ENCODE measurements around the gene GPR26.

Gene GPR26, protein sequence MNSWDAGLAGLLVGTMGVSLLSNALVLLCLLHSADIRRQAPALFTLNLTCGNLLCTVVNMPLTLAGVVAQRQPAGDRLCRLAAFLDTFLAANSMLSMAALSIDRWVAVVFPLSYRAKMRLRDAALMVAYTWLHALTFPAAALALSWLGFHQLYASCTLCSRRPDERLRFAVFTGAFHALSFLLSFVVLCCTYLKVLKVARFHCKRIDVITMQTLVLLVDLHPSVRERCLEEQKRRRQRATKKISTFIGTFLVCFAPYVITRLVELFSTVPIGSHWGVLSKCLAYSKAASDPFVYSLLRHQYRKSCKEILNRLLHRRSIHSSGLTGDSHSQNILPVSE

DNA sequence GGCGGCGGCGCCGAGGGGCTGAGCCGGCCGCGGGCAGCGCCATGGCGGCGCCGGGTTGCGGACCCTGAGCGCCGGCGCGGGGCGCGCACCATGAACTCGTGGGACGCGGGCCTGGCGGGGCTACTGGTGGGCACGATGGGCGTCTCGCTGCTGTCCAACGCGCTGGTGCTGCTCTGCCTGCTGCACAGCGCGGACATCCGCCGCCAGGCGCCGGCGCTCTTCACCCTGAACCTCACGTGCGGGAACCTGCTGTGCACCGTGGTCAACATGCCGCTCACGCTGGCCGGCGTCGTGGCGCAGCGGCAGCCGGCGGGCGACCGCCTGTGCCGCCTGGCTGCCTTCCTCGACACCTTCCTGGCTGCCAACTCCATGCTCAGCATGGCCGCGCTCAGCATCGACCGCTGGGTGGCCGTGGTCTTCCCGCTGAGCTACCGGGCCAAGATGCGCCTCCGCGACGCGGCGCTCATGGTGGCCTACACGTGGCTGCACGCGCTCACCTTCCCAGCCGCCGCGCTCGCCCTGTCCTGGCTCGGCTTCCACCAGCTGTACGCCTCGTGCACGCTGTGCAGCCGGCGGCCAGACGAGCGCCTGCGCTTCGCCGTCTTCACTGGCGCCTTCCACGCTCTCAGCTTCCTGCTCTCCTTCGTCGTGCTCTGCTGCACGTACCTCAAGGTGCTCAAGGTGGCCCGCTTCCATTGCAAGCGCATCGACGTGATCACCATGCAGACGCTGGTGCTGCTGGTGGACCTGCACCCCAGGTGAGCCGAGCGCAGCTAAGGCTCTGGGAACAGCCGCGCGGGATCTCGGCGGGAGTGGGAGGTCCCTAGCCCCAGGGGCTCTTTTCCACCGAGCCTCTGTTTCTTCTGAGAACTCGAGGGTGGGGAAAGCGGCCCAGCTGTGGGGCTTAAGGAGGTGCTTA, at the start of gene GPR26:
TSS of gene GPR26 (plus strand) at position 38 of the 919 bp plus-strand sequence. CDS start at position 91, 53 bp downstream.
- no peak for DNase-seq

DNA sequence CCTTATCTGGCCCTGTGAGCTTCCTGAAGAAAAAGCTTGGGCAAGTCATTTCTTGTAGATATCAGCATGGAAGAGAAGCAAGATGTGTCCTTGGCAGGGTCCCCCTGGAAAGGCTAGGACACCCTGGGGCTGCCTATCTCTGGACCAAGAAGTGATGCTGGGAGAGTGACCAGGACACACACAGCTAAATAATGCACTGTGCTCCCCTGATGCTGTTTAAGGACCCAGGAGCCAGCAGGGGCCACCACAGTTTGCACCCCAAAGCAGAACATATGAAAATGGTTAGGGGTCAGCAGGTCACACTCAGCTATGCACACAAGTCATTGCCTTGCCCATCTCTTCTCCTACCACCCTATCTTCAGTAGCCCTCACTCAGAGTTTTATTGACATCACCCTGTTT, 47.9 kb upstream of the GPR26 start:
- no peak for DNase-seq

DNA sequence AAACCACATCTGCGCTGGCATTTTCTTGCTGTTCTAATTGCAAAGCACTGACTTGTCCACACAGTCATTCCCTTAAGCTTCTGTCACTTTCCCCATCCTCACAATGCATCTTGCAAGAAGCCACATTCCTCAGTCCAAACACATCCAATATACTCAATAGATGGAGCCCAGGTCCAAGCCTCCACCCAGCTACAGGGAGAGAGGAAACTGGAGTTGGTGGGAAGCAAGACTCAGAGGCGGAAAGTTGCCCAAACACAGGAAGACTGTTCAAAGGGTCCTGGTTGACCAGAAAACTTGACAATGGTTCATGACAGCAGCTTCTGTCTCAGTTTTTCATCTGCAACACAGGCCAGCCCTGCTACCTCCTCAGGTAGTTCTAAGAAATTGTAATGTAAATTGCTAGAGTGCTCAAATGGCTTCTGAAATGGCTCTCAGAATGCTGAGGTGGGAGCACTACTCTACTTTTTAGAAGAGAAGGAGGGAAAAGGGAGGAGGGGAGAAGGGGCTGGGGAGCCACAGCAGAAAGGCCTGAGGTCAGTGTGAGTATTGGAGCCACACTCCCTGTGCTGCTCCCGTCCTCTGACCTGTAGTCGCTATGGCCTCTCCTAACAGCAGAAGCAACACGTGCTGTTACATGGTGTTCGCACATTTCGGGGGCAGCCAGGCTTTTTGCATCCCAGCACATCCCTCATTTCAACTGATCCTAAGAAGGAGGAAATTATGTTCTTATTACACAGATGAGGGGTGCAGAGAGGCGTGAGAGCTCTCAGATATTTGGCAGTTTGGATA, 46.9 kb upstream of the GPR26 start:
- DNase-seq = no peak

DNA sequence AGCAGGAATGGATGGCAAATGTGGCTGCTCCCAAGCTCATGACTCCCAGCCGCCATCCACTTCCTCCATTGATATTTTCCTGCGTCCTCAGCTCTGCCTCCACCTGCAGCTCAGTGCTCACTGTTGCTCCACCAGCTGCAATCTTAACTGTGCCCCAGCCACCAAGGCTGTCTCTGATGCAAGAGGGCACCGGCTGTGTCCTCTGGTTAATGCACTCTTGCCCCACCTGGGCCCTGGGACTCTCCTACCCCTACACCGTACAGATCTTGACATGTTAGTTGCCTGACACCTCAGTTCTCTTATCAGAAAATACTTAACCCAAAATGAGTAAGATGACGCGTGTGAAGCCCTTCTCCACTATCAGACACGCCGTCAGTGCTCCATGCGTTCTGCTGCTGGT, 45.5 kb upstream of the GPR26 start:
- DNase-seq = no peak

DNA sequence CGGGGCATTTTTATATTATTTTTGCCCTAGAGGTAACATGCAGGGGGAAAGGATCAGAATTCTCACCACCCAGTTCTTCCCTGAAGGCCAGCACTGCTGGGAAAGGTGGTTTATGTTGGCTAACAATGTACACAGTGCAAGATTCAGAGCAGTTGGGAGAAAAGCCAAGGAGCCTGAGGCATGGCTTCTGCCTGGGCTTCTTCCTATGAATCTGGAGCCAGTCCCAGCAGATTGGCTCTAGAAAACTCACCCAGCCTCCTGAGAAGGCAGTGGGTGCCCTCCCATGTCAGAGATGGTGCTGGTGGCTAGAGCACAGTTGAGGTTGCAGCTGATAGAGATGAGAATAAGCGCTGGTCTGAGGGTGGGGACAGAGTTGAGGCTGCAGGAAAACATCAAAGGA, 44.7 kb upstream of the GPR26 start:
- DNase-seq = no peak

DNA sequence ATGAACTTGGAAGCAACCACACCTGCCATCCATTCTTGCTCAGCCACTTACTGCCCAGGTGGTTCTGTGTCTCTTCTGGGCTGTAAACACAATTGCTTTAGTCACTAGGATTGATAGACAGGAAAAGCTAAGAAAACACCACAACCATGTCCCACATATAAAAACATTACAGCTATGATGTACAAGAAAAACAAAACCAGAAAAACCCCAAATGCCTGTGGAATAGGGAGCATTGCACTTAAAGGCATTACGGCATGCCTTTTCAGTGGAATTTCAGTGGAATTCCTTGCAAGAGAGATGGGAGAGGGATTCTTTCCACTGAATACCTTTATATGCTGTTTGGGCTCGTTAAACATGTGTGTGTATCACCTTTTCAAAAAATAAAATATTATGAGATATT, 44.2 kb upstream of the GPR26 start:
- no peak for DNase-seq

DNA sequence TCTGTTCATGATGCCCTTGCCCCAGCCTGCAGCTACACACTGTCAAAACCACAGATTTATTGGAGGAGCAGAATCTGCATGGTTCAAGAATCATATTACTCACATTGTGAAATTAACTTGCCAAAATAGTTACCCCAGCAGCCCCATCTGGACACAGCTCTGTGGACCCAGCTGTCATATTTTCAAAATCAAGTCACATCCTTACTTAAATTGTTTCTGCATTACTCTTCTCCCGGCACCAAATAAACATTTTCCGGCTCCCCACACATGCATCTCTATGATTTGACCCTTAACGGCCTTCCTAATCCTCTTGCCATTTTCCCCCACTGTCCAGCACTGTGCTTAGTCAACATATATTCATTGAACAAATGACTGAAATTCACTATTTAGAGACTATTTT, 43.8 kb upstream of the GPR26 start:
- no peak for DNase-seq

DNA sequence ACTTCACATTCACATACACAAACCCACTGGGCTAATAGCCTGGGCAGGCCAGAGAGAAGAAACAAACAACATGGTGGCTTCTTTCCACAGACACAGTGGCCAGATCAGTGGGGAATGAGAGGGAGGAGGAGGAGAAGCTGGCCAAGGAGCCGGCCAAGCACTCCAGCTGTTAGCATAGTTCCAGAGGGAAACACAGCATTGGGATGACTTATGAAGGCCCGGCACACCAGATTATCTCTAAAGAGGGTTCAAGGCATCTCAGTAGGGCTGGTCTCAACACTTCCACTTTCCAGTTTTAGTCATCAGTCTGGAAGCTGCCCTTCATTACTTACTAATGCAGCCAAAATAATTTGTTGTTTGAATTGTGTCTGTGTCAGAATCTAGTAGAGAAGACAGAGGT, 42.1 kb upstream of the GPR26 start:
- no peak for DNase-seq

DNA sequence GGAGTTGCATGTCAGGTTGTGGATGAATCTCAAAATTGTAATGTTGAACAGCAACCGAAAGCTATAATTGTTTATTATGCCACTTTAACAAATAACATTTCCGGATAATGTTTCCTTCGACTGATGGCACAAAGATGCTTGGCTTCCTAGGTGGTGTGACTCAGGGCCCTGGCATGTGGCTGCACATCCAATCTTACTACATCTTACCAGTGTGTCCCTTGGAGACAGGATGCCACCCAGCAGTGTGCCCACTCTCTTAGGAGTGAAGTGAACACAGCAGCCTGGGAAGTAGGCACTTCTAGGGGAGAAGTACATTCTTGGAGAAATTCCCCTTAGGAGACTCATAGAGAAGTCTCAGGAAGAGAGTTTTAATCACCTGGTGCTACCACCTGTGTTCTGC, 33.0 kb upstream of the GPR26 start:
- DNase-seq = no peak

DNA sequence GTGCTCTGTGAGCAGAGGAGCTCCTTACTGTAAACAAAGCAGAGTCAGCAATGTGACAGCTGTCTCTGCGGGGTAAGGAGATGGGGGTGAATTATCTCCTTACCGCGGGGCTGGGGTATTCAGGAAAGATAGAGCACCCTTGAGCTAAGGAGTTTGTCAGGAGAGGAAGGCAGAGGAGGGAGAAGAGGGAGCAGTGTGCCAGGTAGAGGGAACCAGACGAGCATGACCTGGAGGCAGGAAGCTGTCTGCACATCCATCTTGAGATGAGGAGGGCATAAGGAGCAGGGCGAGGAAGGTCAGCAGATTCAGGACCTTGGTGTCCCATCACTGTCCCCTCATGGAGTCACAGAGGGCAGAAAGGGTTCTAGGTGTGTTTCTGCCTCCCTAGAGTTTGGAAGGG, 32.5 kb upstream of the GPR26 start:
- DNase-seq = no peak

DNA sequence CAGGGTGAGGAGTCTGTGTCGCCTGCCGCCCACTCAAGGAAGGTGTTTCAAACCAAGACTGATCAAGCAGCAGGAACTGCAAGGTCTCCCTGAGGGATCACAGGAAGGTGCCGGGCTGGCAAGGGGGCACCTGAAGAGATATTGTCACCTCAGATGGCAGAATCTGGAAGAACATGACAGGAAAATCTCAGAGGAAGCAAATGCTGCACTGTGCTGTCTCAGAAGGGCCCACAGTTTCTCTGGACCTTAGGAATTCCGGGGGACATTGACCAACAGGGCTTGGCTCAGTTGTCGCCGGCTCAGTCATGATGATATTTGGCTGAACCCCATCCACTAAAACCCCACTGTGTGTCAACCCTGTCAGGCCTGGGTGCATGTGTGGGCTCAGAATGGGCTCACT, 31.9 kb upstream of the GPR26 start:
- no peak for DNase-seq

DNA sequence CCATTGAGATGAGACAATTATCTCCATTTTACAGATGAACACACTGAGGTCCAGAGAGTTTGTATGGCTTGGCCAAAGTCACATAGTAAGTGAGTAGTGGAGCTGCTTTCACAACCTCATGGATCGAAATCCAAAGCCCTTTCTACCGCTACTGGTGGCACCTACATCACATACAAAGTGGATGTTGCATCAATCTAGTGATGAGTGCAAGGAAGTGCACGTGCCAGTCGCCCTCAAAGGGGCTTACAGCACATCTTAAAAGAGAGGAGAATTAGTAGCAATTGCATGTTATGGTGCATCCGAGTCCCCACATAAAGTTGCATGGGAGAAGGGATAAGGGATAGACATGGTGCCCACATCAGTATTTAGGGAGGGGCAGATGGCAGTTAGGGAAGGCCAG, 31.0 kb upstream of the GPR26 start:
- no peak for DNase-seq

DNA sequence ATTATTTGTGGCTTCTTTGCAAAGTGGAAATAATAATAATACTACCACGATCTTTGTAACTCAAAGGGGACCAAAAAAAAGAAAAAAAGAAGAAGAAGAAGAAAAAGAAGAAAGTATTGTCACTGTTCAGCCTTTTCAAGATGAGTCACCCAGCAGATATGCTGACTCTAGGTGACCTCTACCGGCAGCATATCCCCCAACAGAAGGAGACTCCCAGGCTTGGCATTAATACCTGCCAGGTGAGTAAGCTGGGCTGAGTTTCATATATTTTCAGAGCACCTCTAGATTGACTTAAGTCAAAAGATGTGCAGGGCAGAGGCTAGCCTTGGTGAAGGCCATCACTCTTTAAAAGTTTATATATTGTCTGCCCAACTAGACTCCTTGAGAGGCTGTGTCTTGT, 30.4 kb upstream of the GPR26 start:
- DNase-seq = no peak

DNA sequence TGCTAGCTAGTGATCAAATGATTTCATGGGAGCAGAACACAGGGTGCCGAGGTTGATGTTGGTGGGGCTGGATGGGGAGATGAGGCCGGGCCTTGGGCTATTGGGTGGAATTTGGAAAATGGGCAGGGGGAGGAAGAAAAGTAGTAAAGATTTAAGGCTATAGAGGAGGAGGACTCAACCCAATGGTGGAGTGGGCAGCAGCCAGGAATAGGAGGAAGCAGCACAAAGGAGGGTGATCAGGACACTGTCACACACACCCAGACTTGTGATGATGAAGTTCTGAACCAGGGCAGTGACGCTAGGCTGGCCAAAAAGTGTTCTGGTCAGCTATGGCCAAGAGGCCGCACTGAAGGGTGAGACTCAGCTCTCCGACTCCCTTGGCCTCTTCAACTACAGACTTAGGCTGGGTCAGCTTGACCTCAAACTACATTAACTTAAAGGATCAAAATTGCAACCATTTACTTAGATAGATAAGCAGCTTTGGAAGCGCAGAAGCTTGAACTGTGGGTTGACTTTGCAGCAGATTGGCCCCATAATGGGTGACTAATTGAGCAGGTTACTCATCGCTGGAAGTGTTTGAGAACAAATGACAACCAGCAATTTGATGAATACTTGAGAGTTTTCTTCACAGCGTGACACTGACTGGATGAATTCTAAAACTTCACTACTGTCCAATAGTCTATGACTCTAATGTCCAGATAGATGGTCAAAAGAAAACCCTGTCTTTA, 29.4 kb upstream of the GPR26 start:
- DNase-seq = no peak

DNA sequence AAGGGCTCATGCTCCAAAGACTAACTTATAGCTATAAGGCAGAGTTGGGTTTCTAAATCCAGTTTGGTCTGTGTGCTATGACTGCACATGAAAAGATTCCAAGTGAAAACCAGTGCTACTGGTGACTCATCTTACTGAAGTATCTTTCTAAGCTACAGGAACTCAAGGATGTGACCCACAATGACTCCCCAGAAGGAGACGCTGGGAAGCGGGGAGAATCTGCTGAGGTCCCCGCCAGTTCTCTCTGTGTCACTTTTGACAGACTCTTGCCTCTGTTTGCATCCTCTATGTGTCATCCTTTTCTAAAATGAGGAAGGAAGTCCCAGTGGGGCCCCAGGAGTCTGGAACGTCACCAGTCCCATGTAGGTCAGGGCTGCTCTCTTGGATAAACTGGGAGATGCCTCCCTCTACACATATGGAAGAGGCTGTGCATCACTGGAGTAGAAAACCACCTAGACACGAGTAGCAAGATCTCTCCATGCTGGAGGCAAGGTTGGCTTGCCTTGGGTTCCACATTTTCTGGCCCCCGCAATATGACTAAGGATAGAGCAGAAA, 28.8 kb upstream of the GPR26 start:
- no peak for DNase-seq

DNA sequence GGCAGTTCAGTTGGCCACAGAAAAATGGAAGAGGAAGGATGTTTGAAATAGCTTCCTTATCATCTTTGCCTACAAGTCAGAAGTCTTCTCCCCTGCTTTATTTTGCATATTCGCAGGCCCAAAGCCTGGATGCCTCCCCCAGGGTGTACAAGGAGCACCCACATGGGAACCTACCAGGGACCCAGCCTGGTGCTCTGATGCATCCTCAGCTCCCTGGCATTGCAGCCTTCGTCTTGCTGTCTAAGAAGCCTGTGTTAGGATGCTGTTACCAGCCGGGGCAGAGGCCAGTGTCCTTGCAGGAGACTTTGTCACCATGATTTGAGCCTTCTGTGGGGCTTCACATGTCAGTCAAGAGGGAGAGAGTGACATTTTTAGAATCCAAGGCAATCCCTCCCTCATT, 27.0 kb upstream of the GPR26 start:
- DNase-seq = no peak

DNA sequence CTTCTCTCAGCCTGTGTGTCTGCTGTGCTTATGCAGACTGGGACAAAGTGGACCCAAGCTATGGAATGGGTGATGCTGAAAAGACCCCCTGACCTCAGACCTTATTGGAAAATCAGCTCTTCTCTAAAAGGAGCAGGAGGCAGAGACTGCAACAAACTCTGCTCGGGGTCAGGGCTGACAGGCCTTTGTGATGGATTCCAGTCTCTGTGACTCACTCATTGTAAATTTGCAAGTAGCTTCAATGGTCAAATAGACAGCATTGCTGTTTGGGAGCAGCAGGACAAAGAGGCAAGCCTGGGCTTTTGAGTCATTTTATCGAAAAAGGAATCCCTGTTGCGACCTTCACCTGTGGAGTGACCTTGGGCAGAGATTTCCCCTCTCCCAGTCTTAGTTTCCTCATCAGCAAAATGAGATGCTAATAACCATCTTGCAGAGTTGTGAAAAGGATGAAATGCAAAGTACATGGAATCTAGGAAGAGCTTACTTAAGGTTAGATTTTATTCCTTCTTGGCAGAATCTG, 26.1 kb upstream of the GPR26 start:
- no peak for DNase-seq

DNA sequence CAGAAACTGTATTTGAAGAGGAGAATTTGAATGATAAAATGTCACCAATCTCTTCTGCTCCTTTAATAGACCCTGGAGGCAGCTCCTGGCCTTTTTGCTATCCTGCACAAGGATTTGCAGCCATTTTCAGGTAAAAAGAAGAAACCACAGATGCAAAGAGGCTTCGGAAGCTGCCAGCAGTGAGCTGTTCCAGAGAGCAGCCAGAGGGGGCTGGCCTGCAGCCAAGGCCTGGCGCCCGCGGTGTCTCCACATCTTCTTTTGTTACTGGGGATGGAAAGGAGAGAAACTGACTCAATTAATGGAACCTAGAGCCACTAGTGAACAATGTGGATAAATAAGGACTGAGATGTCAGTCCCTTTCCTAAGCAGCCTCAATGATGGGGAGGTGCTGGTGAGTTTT, 23.9 kb upstream of the GPR26 start:
- DNase-seq = no peak

DNA sequence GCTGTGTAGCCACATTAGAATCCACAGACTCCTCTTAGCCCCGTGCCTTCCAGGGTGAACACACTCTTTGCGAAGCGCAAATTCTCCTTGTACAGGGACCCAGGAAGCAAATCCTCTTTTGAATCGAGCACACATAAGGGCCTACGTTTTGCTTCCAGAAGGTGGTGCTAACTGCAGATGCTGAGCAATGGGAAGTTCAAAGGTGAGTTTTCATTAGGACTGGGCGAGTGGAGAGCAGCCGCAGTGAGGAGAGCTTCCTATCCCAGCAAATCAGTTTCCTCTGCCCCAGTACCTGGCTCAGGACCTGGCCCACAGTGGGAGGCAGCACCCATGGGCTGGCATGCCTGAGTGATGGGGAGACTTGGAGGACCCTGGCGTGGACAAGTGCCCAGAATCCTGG, 23.5 kb upstream of the GPR26 start:
- no peak for DNase-seq

DNA sequence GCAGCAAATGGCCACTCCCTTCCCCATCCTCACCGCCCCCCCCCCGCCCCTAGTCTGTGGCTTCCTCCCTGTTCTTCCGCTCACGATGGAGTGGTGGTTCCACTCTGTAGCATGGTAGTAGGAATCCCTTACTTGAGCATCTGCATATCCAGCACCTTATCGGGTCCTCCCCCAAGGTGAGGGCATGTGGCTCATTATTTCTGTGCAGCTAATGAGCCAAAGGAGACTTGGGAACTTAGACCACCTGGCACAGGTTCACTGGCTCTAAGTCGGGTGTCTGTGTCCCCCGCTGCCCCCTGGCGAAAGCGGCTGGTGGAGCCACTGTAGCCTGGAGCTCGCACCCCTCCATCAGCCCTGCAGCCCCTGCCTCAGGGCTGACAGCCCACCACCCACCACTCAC, 22.8 kb upstream of the GPR26 start:
- no peak for DNase-seq

DNA sequence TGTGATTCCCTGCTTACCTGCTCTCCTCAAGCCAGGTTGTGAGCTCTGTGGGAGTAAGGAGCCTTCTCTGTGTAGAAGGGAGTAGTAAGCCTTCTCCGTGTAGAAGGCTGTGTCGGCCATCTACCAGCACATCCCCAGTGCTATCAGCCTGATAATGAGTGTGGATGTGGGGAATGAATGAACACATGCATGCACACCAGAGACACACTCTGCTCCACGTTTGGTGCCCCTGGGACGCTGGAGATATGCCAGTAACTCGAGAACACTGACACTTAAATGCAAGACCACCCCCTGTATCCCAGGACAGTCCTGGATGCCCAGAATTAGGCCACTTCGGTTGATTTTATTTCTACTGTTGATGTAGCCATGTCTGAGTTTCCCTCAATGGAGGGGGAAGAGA, 21.1 kb upstream of the GPR26 start:
- DNase-seq = no peak

DNA sequence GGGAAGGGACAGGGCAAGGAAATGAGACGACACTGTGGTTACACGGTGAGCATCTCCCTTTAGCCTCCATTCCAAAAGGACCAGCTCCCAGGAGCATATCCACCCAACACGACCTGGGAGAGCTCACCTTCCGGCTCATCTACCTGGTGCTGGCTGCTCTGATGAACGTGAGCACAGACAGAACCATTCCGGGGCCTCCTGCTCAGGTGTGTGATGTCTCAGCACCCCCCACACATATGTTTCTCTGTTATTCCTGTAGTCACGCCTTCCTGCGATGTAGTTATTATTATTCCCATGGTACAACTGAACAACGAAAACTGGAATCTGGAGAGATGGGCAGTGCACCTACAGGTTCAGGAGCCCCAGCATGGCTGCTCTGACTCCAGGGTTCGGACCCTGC, 20.5 kb upstream of the GPR26 start:
- DNase-seq = no peak

All from femur (tissue), 1 donor.